VCaP (cell line): ENCODE results near the gene PSMC3.

ENCODE experiments used
- H3K27ac ChIP-seq: fragments of 450-650 bp; 2 replicates; pipeline ENCODE4 v1.5.1; 2017
- TF ChIP-seq, protein P1 (sequence below): fragments of 450-650 bp; conservative IDR thresholded peaks from 2 replicates; pipeline ENCODE4 v1.5.1; 2017; ENCODE audit warnings: mild to moderate bottlenecking, moderate library complexity

PSMC3 gene

DNA sequence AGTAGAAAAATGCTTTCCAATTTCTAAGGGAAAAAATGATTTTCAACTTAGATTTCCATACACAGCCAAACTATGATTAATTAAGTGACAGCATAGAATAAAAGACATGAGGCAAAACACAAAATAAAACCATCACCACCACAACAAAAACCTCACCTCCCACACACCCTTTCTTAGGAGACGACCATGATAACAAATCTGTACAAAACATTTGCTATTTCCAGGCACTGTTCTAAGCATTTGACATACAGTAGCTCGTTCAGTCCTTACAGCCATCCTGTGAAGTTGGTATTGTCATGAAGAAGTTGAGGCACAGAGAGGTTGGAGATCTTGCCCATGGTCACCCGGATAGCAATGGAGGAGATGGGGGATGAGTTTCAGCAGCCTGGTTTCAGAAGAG is 56.6 kb downstream of the PSMC3 start:
- no peak overlapping the region for H3K27ac ChIP-seq

More for the DNA sequence above, 56.6 kb downstream of the PSMC3 start:
- TF ChIP-seq, protein P1, sequence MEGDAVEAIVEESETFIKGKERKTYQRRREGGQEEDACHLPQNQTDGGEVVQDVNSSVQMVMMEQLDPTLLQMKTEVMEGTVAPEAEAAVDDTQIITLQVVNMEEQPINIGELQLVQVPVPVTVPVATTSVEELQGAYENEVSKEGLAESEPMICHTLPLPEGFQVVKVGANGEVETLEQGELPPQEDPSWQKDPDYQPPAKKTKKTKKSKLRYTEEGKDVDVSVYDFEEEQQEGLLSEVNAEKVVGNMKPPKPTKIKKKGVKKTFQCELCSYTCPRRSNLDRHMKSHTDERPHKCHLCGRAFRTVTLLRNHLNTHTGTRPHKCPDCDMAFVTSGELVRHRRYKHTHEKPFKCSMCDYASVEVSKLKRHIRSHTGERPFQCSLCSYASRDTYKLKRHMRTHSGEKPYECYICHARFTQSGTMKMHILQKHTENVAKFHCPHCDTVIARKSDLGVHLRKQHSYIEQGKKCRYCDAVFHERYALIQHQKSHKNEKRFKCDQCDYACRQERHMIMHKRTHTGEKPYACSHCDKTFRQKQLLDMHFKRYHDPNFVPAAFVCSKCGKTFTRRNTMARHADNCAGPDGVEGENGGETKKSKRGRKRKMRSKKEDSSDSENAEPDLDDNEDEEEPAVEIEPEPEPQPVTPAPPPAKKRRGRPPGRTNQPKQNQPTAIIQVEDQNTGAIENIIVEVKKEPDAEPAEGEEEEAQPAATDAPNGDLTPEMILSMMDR = no peak
